ENCODE data around the gene TRERF1. TPM values are rescaled to one million over a fixed set of nuclear protein-coding genes. Genes with fewer than 3 reads are reported as not detected.

The TRERF1 gene
- total RNA-seq, 4 donors from 2014 or later: 3.3 to 16.3 (median 7.2) TPM

- H3K9me3 ChIP-seq: no peaks in the 10 kb centered on the region
- peak in 1 of 2 donors; percentile 4 for DNase-seq
- no peaks in the 10 kb centered on the region for H3K4me1 ChIP-seq
- no peak overlapping the region for H3K27ac ChIP-seq
- H3K4me3 ChIP-seq: no peak overlapping the region
- H3K27me3 ChIP-seq: no peaks in the 10 kb centered on the region
- no peaks in the 10 kb centered on the region for H3K36me3 ChIP-seq
- intact Hi-C loops (cut with DNase I; ENCODE audit: low total_unique reads): no loop called here
- TF ChIP-seq POLR2A (IDR thresholded peaks at IDR 0.05): no peak
- TF ChIP-seq CTCF (IDR thresholded peaks at IDR 0.05): no peak
Measured at GRCh38 chr6:42236682-42237473, 214.8 kb downstream of the TRERF1 start.

- no peaks in the 10 kb centered on the region for H3K27me3 ChIP-seq
- H3K4me1 ChIP-seq: no peaks in the 10 kb centered on the region
- TF ChIP-seq CTCF (IDR thresholded peaks at IDR 0.05): no peak
- no peak for TF ChIP-seq POLR2A (IDR thresholded peaks at IDR 0.05)
- H3K27ac ChIP-seq: no peak overlapping the region
- intact Hi-C loops (cut with DNase I; ENCODE audit: low total_unique reads): no loop called here
- DNase-seq: peak in 1 of 2 donors; percentile 6
- no peak overlapping the region for H3K4me3 ChIP-seq
- no peaks in the 10 kb centered on the region for H3K9me3 ChIP-seq
- no peaks in the 10 kb centered on the region for H3K36me3 ChIP-seq
Measured at GRCh38 chr6:42236030-42236429, 215.7 kb downstream of the TRERF1 start.

- intact Hi-C loops (cut with DNase I; ENCODE audit: low total_unique reads): no loop called here
- H3K4me3 ChIP-seq: no peak overlapping the region
- H3K4me1 ChIP-seq: no peaks in the 10 kb centered on the region
- no peaks in the 10 kb centered on the region for H3K9me3 ChIP-seq
- TF ChIP-seq POLR2A (IDR thresholded peaks at IDR 0.05) (no peak), CTCF (IDR thresholded peaks at IDR 0.05) (no peak)
- H3K27ac ChIP-seq: no peak overlapping the region
- H3K27me3 ChIP-seq: no peaks in the 10 kb centered on the region
- no peak for DNase-seq
- no peaks in the 10 kb centered on the region for H3K36me3 ChIP-seq
Measured at GRCh38 chr6:42232035-42232434, 219.7 kb downstream of the TRERF1 start.

GRCh38 chr6:42230345-42231321, 221.1 kb downstream of the TRERF1 start:
- TF ChIP-seq CTCF (IDR thresholded peaks at IDR 0.05) (peak in 1 of 4 experiments; percentile 16), POLR2A (IDR thresholded peaks at IDR 0.05) (no peak)
- H3K9me3 ChIP-seq: no peaks in the 10 kb centered on the region
- no peak overlapping the region for H3K27ac ChIP-seq
- H3K4me1 ChIP-seq: no peaks in the 10 kb centered on the region
- no peaks in the 10 kb centered on the region for H3K36me3 ChIP-seq
- H3K27me3 ChIP-seq: no peaks in the 10 kb centered on the region
- DNase-seq: no peak
- intact Hi-C loops (cut with DNase I; ENCODE audit: low total_unique reads): no loop called here
- no peak overlapping the region for H3K4me3 ChIP-seq
